Myometrial cell (primary cell): Measurements from ENCODE around the gene GNPDA1. TPM values are rescaled to one million over a fixed set of nuclear protein-coding genes. Genes with fewer than 3 reads are reported as not detected.

Experiments
- total RNA-seq: library from RNA; depleted of rRNA; stranded (reverse); fragments of >200 nt; gene quantifications from 2 replicates; pipeline ENCODE4 v1.2.3, GENCODE V29; 2015

GNPDA1 gene
- total RNA-seq = 27.1 and 44.4 TPM in 2 replicates

GRCh38 chr5:142012792-142013388 lies at the start of gene GNPDA1:
Gene GNPDA1 (minus strand): TSS chr5:142013027. CDS start chr5:142012035, 992 bp downstream.

GRCh38 chr5:141968914-141969608 lies 43.8 kb downstream of the GNPDA1 start, which contains the start of gene RNF14:
Gene RNF14 (plus strand): TSS chr5:141969105. CDS start chr5:141973589, 4,484 bp downstream.

GRCh38 chr5:141958113-141958512 lies 54.7 kb downstream of the GNPDA1 start, which contains the start of gene PCDH12:
Gene PCDH12 (minus strand): TSS chr5:141958202. CDS start chr5:141957851, 351 bp downstream.

Other genes starting within 250 kb of the GNPDA1 start
- not detected in 2 replicates for gene PCDH1, start 134.6 kb downstream of the GNPDA1 start, total RNA-seq
- gene DELE1, start 89.2 kb downstream of the GNPDA1 start, total RNA-seq = 34.9 and 46.6 TPM in 2 replicates
- gene PCDH12, start 54.8 kb downstream of the GNPDA1 start, total RNA-seq = 0.18 and 0.29 TPM in 2 replicates
- gene RNF14, start 43.9 kb downstream of the GNPDA1 start, total RNA-seq = 54.6 and 57.9 TPM in 2 replicates
- gene NDFIP1, start 95.8 kb upstream of the GNPDA1 start, total RNA-seq = 43.2 and 73.5 TPM in 2 replicates